Measurements from ENCODE around the gene POFUT1. TPM values are rescaled to one million over a fixed set of nuclear protein-coding genes. Genes with fewer than 3 reads are reported as not detected.
"Not testable (repeated sequence)": the region's sequence is repeated elsewhere in the genome, so short reads cannot be mapped to it uniquely, and the experiment has no call there.

The POFUT1 gene
- total RNA-seq, 1 experiment from 2014 or later = 29.4 TPM

DNA sequence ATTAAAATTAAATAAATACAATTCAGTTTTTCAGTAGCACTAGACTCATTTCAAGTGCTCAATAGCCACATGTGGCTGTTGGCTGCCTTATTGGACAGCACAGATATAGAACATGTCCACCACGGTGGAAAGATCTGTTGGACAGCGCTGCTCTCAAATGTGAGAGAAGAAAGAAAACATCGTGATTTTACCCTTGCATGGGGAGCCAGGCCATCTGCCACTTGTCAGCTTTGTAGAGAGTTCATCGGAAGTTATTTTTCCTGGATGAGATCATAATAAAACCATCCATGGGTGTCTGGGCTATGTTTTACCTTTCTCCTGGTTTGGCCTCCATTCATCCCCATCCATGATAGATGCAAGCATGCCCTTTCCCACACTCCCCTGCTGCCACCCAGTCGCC is 63.9 kb downstream of the POFUT1 start (continued):
- TF ChIP-seq, protein P1, sequence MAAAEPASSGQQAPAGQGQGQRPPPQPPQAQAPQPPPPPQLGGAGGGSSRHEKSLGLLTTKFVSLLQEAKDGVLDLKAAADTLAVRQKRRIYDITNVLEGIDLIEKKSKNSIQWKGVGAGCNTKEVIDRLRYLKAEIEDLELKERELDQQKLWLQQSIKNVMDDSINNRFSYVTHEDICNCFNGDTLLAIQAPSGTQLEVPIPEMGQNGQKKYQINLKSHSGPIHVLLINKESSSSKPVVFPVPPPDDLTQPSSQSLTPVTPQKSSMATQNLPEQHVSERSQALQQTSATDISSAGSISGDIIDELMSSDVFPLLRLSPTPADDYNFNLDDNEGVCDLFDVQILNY (CRISPR knock-in tag; IDR thresholded peaks at IDR 0.05) = no peak
- TF ChIP-seq ELF4 (CRISPR knock-in tag; IDR thresholded peaks at IDR 0.05; ENCODE audit: low read depth) = no peak

DNA sequence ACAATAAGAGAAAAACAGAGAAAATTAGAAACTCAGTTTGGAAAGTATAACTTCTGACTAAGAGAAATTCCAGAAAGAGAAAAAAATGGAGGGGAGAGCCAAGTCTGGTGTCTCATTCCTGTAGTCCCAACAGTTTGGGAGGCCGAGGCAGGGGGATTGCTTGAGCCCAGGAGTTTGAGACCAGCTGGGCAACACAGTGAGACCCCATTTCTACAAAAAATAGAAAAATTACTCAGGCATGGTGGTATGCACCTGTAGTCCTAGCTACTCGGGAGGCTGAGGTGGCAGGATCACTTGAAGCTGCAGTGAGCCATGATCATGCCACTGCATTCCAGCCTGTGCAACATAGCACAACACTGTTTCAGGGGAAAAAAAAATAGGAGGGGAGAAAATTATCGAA is 66.7 kb downstream of the POFUT1 start:
- no peak for DNase-seq (ENCODE audit: low spot score)
- peaks cover 8% of the 10 kb centered on the region; the same call in 1 of the 2 replicates for H3K27me3 Mint-ChIP-seq (ENCODE audit: low read depth)
- no peak for TF ChIP-seq RELA (CRISPR knock-in tag; IDR thresholded peaks at IDR 0.05; ENCODE audit: borderline replicate concordance)
- TF ChIP-seq JUN (CRISPR knock-in tag; IDR thresholded peaks at IDR 0.05) = no peak
- TF ChIP-seq, protein P2, sequence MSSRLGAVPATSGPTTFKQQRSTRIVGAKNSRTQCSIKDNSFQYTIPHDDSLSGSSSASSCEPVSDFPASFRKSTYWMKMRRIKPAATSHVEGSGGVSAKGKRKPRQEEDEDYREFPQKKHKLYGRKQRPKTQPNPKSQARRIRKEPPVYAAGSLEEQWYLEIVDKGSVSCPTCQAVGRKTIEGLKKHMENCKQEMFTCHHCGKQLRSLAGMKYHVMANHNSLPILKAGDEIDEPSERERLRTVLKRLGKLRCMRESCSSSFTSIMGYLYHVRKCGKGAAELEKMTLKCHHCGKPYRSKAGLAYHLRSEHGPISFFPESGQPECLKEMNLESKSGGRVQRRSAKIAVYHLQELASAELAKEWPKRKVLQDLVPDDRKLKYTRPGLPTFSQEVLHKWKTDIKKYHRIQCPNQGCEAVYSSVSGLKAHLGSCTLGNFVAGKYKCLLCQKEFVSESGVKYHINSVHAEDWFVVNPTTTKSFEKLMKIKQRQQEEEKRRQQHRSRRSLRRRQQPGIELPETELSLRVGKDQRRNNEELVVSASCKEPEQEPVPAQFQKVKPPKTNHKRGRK (CRISPR knock-in tag; IDR thresholded peaks at IDR 0.05; ENCODE audit: borderline replicate concordance) = no peak
- no peak for TF ChIP-seq EMX1 (CRISPR knock-in tag; IDR thresholded peaks at IDR 0.05)
- no peak for TF ChIP-seq ZNF317 (CRISPR knock-in tag; IDR thresholded peaks at IDR 0.05; ENCODE audit: borderline replicate concordance, low read depth)
- no peak for TF ChIP-seq ZBTB21 (CRISPR knock-in tag; IDR thresholded peaks at IDR 0.05; ENCODE audit: borderline replicate concordance)
- no peak for TF ChIP-seq JAZF1 (CRISPR knock-in tag; IDR thresholded peaks at IDR 0.05)
- TF ChIP-seq FOXJ3 (CRISPR knock-in tag; IDR thresholded peaks at IDR 0.05; ENCODE audit: borderline replicate concordance) = no peak
- no peak for TF ChIP-seq ZNF671 (CRISPR knock-in tag; IDR thresholded peaks at IDR 0.05)
- no peak for TF ChIP-seq USF1 (CRISPR knock-in tag; IDR thresholded peaks at IDR 0.05)
- TF ChIP-seq, protein P3, sequence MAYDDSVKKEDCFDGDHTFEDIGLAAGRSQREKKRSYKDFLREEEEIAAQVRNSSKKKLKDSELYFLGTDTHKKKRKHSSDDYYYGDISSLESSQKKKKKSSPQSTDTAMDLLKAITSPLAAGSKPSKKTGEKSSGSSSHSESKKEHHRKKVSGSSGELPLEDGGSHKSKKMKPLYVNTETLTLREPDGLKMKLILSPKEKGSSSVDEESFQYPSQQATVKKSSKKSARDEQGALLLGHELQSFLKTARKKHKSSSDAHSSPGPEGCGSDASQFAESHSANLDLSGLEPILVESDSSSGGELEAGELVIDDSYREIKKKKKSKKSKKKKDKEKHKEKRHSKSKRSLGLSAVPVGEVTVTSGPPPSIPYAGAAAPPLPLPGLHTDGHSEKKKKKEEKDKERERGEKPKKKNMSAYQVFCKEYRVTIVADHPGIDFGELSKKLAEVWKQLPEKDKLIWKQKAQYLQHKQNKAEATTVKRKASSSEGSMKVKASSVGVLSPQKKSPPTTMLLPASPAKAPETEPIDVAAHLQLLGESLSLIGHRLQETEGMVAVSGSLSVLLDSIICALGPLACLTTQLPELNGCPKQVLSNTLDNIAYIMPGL (CRISPR knock-in tag; IDR thresholded peaks at IDR 0.05) = no peak
- no peak for TF ChIP-seq ATF3 (CRISPR knock-in tag; conservative IDR thresholded peaks at IDR 0.05)
- TF ChIP-seq ZNF219 (CRISPR knock-in tag; IDR thresholded peaks at IDR 0.05; ENCODE audit: borderline replicate concordance) = no peak
- no peak for TF ChIP-seq ZNF425 (CRISPR knock-in tag; conservative IDR thresholded peaks at IDR 0.05)
- TF ChIP-seq ZNF532 (CRISPR knock-in tag; IDR thresholded peaks at IDR 0.05; ENCODE audit: borderline replicate concordance) = no peak
- H3K9me3 Mint-ChIP-seq = no peaks in the 10 kb centered on the region
- POLR2A ChIA-PET = no interaction called here
- no peak overlapping the region for H3K27ac Mint-ChIP-seq
- H3K36me3 Mint-ChIP-seq = no peaks in the 10 kb centered on the region
- CTCF ChIA-PET = no interaction called here
- no peak overlapping the region for H3K4me3 Mint-ChIP-seq
- peaks cover 7% of the 10 kb centered on the region for H3K4me1 Mint-ChIP-seq
- ATAC-seq = no peak

GRCh38 chr20:32275163-32275562 is 67.5 kb downstream of the POFUT1 start:
- H3K27ac Mint-ChIP-seq; H3K36me3 Mint-ChIP-seq; H3K9me3 Mint-ChIP-seq; DNase-seq (ENCODE audit: low spot score); POLR2A ChIA-PET; H3K4me1 Mint-ChIP-seq; ATAC-seq; H3K4me3 Mint-ChIP-seq; CTCF ChIA-PET; H3K27me3 Mint-ChIP-seq (ENCODE audit: low read depth): not testable (repeated sequence)
